ENCODE results near the gene CLSTN2. TPM values are rescaled to one million over a fixed set of nuclear protein-coding genes. Genes with fewer than 3 reads are reported as not detected.

The CLSTN2 gene
- total and polyA plus RNA-seq, 9 donors: 28.9 to 263 (median 134) TPM

DNA sequence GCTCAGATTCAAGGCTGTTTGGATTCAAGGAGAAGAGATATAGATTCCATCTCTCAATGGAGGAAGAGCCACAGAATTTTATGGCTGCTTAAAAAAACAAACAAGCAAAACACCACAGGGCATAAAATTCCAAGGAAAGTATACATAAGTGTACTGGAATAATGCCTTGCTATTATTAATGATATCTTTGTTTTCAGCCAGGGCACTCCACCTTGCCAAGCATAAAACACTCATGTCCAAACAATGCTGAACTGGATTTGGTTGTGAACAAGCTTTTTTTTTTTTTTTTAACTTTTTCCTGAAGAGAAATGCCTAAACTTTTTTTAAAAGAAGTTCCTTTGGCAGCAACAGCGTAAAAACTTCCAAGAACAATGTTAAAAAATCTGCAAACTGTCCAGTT, 4.8 kb upstream of the CLSTN2 start:
- no peaks in the 10 kb centered on the region for H3K36me3 ChIP-seq
- peaks cover 3% of the 10 kb centered on the region for H3K4me1 ChIP-seq (ENCODE audit: insufficient read depth)
- no peak for DNase-seq
- TF ChIP-seq POLR2A (IDR thresholded peaks at IDR 0.05) (no peak), EP300 (IDR thresholded peaks at IDR 0.05) (no peak)
- TF ChIP-seq, protein P1, sequence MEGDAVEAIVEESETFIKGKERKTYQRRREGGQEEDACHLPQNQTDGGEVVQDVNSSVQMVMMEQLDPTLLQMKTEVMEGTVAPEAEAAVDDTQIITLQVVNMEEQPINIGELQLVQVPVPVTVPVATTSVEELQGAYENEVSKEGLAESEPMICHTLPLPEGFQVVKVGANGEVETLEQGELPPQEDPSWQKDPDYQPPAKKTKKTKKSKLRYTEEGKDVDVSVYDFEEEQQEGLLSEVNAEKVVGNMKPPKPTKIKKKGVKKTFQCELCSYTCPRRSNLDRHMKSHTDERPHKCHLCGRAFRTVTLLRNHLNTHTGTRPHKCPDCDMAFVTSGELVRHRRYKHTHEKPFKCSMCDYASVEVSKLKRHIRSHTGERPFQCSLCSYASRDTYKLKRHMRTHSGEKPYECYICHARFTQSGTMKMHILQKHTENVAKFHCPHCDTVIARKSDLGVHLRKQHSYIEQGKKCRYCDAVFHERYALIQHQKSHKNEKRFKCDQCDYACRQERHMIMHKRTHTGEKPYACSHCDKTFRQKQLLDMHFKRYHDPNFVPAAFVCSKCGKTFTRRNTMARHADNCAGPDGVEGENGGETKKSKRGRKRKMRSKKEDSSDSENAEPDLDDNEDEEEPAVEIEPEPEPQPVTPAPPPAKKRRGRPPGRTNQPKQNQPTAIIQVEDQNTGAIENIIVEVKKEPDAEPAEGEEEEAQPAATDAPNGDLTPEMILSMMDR (IDR thresholded peaks at IDR 0.05): no peak
- no peak overlapping the region for H3K27ac ChIP-seq
- no peaks in the 10 kb centered on the region for H3K9me3 ChIP-seq
- H3K4me3 ChIP-seq: no peak overlapping the region
- H3K27me3 ChIP-seq: no peaks in the 10 kb centered on the region
- intact Hi-C loops (cut with DNase I): loop anchor here in 3 of 4 donors (5.0 to 10.0 kb wide), 3 partner anchors 368 to 505 kb away; no protein-coding TSS in a partner anchor
- WGBS, 3 donors: 11 to 16% (median 13%) methylated on average over 1 of the region's 1 CpG

DNA sequence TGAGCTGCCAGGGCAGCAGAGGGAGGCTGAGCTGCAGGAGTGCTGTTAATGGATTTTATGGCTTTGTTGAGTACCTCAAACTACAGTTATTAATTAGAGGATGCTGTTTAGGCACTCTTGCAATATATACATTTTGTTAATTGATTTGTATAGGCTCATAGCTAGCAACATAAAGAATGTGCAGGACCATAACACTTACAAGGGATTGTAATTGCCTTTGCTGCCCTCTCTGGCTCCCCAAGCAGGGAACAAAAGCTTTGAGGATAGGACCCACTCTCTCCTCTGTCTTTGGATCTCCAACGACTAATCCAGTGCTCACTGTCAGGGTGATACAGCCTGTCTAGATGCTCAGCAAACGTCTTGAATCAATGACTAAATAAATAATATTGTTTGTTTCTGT, 1.2 kb upstream of the CLSTN2 start:
- no peaks in the 10 kb centered on the region for H3K27me3 ChIP-seq
- no peak overlapping the region for H3K4me3 ChIP-seq
- no peak overlapping the region for H3K27ac ChIP-seq
- intact Hi-C loops (cut with DNase I): loop anchor here (2.0 to 10.0 kb wide), 4 partner anchors 59 to 509 kb away; no protein-coding TSS in a partner anchor
- no peak for TF ChIP-seq EP300 (IDR thresholded peaks at IDR 0.05)
- TF ChIP-seq, protein P1 (IDR thresholded peaks at IDR 0.05): no peak
- no peak for TF ChIP-seq POLR2A (IDR thresholded peaks at IDR 0.05)
- DNase-seq: no peak
- peaks cover 4% of the 10 kb centered on the region for H3K4me1 ChIP-seq (ENCODE audit: insufficient read depth)
- H3K9me3 ChIP-seq: no peaks in the 10 kb centered on the region
- no peaks in the 10 kb centered on the region for H3K36me3 ChIP-seq
- 23 to 36% (median 28%) methylated on average over 2 of the region's 2 CpGs for WGBS, 3 donors

DNA sequence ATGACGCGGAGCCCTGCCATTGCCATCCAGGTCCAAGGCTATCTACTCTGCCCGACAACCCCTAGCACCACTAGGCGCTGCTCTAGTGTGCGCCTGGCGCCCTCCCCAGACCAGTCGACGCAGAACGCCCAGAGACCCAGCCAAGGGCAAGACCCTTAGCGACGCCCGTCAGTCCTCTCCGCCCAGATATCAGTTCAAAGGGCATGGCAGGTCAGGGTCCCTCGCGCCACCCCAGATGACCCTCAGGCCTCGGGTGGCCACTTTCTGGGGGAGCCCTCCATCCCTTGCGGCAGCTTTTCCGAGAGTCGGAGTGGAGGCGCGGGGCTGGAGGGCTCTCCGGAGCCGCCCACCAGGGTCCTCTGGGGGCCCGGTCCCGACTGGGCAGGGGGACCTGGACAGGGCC, 371 bp upstream of the CLSTN2 start:
- DNase-seq: peak; percentile 80 to 87 (median 84)
- intact Hi-C loops (cut with DNase I): loop anchor here (2.0 to 10.0 kb wide), 7 partner anchors 58 to 928 kb away; no protein-coding TSS in a partner anchor
- no peak for TF ChIP-seq POLR2A (IDR thresholded peaks at IDR 0.05)
- TF ChIP-seq, protein P1 (IDR thresholded peaks at IDR 0.05): peak; percentile 5 to 61 (median 52)
- Histone ChIP-seq H3K9me3 (no peaks in the 10 kb centered on the region), H3K36me3 (no peaks in the 10 kb centered on the region), H3K4me1 (ENCODE audit: insufficient read depth) (peaks cover 4% of the 10 kb centered on the region), H3K27me3 (no peaks in the 10 kb centered on the region), H3K27ac (peak overlapping the region; percentile 69 to 88), H3K4me3 (peak overlapping the region; percentile 67)
- 4 to 9% (median 9%) methylated on average over 23 to 25 of the region's 25 CpGs for WGBS, 3 donors

DNA sequence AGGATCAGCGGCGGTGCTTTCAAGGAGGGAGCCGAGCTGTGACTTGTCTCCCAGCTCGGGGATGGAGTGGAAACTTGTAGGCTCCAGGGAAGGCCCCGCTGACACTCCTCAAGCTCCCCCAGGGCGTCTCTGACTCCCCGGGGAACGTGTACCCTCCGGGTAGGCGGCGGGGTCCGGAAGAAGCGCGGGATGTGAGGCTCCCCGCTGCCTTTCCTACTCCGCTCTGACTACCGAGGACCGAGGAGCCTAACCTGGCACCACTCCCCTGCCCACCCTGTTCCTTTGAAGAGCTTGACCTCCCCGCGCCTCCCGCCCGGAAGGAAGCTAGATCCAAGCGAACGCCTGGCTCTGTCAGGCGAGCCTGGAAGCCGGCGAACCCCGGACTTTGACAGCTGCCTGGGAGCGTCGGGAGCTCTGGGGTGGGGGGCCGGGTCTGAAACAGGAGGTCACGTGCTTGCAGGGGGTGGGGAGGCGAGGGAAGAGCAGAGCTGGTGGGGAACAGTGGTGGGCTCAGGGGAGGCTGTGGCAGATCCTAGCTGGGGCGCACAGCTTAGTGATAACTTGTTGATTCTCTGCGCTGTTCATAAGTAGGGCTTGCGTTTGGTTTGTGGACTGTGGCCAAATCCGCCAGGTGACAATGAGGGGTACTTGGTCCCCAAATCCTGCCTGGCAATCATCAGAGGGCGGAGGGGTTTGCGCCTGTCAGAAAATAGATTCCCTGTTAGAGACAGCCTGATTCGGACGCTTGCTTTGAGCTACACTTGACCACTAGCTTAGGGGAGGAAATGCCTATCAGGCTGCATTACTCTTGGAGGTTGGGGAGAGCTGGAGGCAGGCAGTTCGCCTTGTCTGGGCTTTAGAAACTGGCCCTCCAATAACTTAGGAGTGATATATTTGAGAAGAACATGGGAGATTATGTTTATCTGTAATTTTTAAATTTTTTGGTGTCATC, 1.2 kb downstream of the CLSTN2 start:
- no peaks in the 10 kb centered on the region for H3K36me3 ChIP-seq
- no peaks in the 10 kb centered on the region for H3K9me3 ChIP-seq
- TF ChIP-seq EP300 (IDR thresholded peaks at IDR 0.05) (no peak), POLR2A (IDR thresholded peaks at IDR 0.05) (no peak)
- TF ChIP-seq, protein P1 (IDR thresholded peaks at IDR 0.05): no peak
- DNase-seq: peak; percentile 70 to 79 (median 73)
- intact Hi-C loops (cut with DNase I): loop anchor here (2.0 to 10.0 kb wide), 5 partner anchors 57 to 926 kb away; no protein-coding TSS in a partner anchor
- peaks cover 1% of the 10 kb centered on the region for H3K4me1 ChIP-seq (ENCODE audit: insufficient read depth)
- 1% methylated on average over 40 to 42 of the region's 42 CpGs for WGBS, 3 donors
- H3K27ac ChIP-seq: peak overlapping the region; percentile 43 to 88
- no peaks in the 10 kb centered on the region for H3K27me3 ChIP-seq
- peak overlapping the region; percentile 67 for H3K4me3 ChIP-seq
